ENCODE measurements around the gene TMEM225B.
"Not testable (repeated sequence)": the region's sequence is repeated elsewhere in the genome, so short reads cannot be mapped to it uniquely, and the experiment has no call there.

Gene TMEM225B, protein sequence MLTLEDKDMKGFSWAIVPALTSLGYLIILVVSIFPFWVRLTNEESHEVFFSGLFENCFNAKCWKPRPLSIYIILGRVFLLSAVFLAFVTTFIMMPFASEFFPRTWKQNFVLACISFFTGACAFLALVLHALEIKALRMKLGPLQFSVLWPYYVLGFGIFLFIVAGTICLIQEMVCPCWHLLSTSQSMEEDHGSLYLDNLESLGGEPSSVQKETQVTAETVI

GRCh38 chr7:99597762-99598501, at the start of gene TMEM225B:
Gene TMEM225B (plus strand): TSS chr7:99598267. CDS start chr7:99604389, 6,122 bp downstream.
- DNase-seq: no peak

- DNase-seq: not testable (repeated sequence)
Observed at GRCh38 chr7:99549545-99549944, 48.5 kb upstream of the TMEM225B start.

DNA sequence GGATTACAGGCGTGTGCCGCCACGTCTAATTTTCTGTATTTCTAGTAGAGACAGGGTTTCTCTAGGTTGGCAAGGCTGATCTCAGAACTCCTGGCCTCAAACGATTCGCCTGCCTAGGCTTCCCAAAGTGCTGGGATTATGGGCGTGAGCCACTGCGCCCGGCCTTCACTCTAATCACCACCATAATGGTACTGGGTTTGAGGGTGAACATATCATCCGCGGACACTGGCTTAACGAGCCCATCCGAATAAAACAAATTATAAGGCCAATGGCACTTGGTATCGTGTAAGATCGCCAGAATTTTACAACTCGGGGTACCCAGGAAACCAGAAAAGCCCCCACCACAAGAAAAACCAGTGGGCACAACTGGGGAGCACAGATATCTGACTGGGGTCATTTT, 46.7 kb upstream of the TMEM225B start:
- no peak for DNase-seq

- peak; percentile 83 for DNase-seq
Observed at GRCh38 chr7:99551767-99552463, 46.2 kb upstream of the TMEM225B start, which contains the start of gene FAM200A. Gene FAM200A (minus strand): TSS chr7:99552114. CDS start chr7:99548407, 3,707 bp downstream.

DNA sequence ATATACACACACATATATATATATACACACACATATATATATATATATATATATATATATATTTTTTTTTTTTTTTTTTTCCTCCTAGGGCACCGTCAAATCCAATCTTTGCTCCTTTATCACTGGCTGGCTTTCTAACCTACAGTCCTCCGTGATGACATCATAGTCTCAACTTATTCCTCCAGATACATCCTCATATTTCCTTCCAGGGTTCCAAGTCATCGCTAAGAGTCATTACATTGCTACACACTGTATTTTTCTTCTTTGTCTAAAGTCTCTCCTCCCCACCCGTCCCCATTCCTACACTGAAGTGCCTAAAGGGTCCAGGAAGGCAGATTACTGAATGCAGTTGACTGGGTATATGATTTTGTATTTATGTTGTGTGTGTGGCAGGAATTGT, 45.0 kb upstream of the TMEM225B start:
- no peak for DNase-seq

- no peak for DNase-seq
Observed at GRCh38 chr7:99554939-99555338, 43.1 kb upstream of the TMEM225B start.

DNA sequence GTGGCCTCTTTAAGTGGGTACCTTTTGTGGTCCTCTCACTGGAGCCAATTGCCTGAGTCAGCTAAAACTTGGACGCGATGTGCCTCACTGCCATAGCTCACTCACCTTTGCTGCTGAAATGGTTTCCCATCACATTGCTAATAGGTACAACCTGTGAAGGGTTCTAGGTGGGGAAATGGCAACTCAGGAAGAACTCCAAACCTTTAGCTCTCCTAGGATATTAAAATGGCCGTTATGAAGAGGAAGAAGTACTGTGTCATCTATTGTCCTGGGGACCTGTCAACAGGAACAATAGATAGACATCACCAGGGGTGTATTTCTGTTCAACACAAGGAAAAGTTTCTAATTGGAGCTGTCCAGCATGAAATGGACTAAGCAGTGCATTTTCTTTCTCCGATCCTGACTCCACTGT, 40.9 kb upstream of the TMEM225B start:
- no peak for DNase-seq

DNA sequence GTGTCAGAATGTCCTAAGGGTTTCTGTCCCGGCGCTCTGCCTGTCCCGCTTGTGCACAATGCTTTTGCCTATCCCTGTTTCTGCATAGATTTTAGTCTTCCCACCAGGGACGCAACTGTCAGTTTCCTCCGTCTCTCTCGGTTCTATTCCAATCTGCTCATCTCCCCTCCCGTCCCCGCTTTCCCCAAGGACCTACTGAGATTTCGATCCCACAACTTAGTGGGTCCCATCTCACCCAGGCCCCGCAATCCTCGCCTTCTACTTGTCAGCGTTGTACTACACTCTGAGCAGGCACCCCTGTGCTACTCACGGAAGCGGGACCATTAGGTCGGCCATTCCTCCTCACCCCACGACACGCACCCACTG, 40.1 kb upstream of the TMEM225B start:
- DNase-seq: no peak

GRCh38 chr7:99558306-99559174, 39.5 kb upstream of the TMEM225B start, which contains the start of gene ZNF655:
Gene ZNF655 (plus strand): TSS chr7:99558642. CDS start chr7:99560560, 1,918 bp downstream.
- peak; percentile 89 for DNase-seq

- DNase-seq: no peak
Observed at GRCh38 chr7:99559175-99559915, 38.7 kb upstream of the TMEM225B start.

DNA sequence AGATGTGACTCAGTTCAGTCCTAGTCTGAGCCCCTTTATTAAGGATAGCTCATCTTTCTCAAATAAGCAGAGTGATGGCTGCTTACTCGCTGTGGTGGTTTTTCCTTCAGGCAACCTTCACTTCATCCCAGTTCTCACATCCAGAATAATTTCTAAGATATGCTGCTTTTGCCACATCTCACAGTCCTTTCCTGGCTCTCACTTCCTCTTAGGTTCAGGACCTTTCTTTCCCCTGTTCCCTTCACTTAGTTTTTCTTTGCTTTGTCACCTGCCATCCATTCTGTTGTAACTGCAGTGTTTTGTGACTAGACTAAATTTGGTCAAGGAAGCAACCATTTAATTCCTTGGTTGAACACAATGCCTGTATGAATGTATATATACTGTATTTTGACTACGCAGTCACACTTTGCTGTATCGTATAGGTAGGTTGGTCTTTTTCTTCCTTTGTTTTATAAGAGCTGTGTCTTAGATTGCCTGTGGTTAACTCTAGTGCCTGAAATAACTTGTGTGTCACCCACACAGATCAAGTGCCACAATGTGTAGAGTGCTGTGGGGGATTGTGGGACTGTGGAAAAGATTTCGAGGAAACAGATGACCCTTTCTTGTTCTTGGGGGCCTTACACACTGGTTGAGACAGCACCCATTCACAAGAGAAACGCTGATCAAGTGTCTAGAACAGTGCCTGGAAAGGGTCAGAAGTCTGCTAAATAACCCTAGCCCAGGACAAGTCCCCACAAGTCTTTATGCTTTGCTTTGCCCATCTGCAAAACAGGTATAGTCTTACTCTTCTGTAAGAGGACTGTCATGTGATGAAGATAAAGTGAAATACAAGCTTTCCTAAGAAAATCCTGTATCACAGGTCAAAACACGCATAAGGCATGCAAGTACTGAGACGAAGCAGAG, 37.0 kb upstream of the TMEM225B start:
- DNase-seq: no peak

DNA sequence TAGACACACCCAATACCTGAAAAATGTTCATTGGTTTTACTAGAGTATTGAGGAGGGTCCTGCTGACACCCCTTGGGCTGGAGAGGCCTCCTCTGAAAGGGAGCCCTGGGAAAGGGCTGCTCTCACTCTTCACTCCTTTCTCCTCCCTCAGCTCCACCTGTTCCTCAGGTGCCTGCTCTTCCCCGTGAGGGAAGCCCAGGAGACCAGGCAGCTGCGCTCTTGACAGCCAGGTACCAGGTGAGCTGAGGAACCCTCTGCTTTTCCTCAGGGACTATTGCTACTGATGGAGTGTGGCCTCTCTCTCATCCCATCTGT, 36.4 kb upstream of the TMEM225B start:
- DNase-seq: no peak

GRCh38 chr7:99562114-99562784, 35.8 kb upstream of the TMEM225B start:
- DNase-seq: no peak

DNA sequence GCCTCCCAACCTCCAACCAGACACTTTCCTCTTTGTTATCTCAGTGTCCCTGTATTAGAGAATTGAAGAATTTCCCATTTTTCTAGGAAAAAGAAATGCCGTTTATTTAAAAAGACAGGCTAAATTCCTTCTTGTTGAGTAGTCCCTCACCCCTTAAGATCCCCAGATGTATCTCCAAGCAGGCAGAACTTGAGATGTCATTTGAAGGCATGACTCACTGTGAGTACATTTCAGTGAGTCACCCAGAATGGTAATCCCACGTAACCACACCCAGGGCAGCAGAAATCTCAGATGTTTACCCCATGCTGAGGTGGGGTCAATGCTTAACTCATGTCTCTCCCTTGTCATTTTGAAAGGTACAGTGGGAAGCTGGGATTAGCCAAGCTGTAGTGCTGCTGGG, 35.2 kb upstream of the TMEM225B start:
- peak; percentile 63 for DNase-seq

DNA sequence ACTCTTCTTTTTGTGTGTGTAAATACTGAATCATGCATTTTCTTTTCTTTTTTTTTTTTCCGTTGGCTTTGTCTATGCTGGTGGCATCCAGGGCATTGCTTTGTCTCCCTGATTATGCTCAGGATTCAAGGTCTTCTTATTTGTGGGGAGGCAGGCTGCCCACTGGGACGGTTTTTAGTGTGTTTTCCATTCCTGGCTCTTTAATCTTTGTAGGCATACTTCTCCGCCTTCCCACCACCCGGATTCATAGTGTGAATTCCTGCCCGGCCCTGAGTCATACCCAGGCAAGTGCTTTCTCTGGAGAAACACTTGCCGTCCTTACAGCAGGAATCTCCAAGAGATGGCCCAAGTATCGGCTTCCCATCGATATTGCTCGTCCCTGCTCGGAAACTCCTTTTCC, 34.4 kb upstream of the TMEM225B start:
- DNase-seq: no peak

GRCh38 chr7:99568770-99569169, 29.3 kb upstream of the TMEM225B start:
- DNase-seq: not testable (repeated sequence)

- DNase-seq: no peak
Observed at GRCh38 chr7:99571768-99572167, 26.3 kb upstream of the TMEM225B start.

DNA sequence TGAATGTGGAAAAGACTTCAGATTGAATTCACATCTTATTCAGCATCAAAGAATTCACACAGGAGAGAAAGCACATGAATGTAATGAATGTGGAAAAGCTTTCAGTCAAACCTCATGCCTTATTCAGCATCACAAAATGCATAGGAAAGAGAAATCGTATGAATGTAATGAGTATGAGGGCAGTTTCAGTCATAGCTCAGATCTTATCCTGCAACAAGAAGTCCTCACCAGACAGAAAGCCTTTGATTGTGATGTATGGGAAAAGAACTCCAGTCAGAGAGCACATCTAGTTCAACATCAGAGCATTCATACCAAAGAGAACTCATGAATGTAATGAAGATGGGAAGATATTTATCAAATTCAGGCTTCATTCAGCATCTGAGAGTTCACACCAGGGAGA, 24.8 kb upstream of the TMEM225B start:
- no peak for DNase-seq

DNA sequence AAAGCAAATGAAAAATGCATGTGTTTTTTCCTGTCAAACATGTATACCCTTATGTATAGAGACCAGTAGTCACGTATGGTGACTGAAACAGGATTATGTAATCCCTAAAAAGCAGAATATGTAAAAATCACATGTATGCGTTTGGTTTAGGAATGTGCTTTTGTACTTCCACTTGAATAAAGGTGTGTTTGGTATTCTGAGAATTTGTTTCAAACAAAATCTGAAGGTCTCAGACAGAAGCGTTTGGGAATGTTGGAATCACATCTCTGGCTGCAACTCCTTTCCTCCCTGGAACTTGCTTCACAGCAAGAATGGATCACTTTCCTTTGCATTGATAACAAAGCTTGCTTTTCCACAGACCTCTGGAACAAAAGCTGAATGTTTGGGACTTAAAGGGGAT, 21.8 kb upstream of the TMEM225B start:
- no peak for DNase-seq

- no peak for DNase-seq
Observed at GRCh38 chr7:99579281-99579955, 18.6 kb upstream of the TMEM225B start.

Data from stimulated activated CD4-positive, alpha-beta T cell treated with anti-CD3 and anti-CD28 coated beads, Interleukin-1b, Interleukin-23, amount 100 ng/mL, for 48 hours (primary cell).